HG03066 (cell line): ENCODE measurements around the gene SYNGR2.
"Not testable (repeated sequence)": the region's sequence is repeated elsewhere in the genome, so short reads cannot be mapped to it uniquely, and the experiment has no call there.

Experiments used
- ATAC-seq: cut with Tn5 transposase; IDR thresholded peaks from one replicate; pipeline ENCODE4 v1.9.1; 2021; ENCODE audit warnings: low read depth; ENCODE audit not compliant: unreplicated experiment

Gene SYNGR2

DNA sequence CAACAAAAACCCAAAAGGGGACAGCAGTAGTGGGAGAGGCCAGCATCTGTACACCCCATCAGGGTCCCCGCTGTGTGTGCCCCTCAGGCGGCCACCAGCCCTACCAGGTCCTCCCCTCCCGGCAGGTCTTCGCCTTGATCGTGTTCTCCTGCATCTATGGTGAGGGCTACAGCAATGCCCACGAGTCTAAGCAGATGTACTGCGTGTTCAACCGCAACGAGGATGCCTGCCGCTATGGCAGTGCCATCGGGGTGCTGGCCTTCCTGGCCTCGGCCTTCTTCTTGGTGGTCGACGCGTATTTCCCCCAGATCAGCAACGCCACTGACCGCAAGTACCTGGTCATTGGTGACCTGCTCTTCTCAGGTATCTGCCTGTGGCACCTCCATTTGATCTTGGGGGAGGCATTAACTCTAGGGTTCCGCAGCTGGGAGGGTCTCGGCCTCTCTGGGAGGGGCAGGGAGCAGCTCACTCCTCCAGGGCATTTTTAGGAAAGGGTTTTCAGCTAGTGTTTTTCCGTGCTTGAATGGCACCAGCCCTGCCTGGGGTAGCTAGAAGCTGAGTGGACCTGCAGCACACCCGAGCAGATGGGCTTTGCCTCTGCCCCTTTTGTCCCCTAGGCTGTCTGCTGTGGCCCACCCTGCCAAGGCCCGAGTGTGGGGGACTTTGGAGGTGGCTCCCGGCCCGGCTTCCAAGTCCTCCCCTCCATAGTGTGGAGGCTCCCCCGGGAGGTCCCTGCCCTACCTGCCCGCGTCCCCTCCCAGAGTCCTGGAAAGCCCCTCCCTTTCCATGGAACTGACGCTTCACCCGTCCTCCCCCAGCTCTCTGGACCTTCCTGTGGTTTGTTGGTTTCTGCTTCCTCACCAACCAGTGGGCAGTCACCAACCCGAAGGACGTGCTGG lies 2.6 kb downstream of the SYNGR2 start:
- no peak for ATAC-seq

DNA sequence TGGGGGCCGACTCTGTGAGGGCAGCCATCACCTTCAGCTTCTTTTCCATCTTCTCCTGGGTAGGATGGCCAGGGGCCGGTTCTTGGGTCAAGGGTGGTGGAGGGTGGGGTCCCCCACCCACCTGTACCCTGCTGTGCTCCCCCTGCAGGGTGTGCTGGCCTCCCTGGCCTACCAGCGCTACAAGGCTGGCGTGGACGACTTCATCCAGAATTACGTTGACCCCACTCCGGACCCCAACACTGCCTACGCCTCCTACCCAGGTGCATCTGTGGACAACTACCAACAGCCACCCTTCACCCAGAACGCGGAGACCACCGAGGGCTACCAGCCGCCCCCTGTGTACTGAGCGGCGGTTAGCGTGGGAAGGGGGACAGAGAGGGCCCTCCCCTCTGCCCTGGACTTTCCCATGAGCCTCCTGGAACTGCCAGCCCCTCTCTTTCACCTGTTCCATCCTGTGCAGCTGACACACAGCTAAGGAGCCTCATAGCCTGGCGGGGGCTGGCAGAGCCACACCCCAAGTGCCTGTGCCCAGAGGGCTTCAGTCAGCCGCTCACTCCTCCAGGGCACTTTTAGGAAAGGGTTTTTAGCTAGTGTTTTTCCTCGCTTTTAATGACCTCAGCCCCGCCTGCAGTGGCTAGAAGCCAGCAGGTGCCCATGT lies 3.3 kb downstream of the SYNGR2 start:
- ATAC-seq: not testable (repeated sequence)

DNA sequence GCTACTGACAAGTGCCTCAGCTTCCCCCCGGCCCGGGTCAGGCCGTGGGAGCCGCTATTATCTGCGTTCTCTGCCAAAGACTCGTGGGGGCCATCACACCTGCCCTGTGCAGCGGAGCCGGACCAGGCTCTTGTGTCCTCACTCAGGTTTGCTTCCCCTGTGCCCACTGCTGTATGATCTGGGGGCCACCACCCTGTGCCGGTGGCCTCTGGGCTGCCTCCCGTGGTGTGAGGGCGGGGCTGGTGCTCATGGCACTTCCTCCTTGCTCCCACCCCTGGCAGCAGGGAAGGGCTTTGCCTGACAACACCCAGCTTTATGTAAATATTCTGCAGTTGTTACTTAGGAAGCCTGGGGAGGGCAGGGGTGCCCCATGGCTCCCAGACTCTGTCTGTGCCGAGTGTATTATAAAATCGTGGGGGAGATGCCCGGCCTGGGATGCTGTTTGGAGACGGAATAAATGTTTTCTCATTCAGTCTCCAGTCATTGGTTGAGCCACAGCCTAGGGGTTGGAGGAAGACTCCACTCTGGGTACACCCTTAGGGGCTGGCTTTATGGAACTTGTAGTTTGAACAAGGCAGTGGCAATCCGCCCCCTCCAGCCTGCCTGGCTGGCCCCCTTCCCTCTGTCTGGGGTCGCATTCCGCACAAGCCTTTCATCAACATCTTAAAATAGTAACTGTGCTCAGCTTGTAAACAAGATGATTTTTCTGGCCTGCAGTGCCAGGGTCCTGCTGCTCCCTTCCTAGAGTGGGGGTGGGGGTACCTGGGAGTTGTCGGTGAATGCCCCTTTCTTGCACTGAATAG lies 4.1 kb downstream of the SYNGR2 start:
- ATAC-seq: no peak

GRCh38 chr17:78173097-78173715 lies 4.8 kb downstream of the SYNGR2 start:
- ATAC-seq: no peak

DNA sequence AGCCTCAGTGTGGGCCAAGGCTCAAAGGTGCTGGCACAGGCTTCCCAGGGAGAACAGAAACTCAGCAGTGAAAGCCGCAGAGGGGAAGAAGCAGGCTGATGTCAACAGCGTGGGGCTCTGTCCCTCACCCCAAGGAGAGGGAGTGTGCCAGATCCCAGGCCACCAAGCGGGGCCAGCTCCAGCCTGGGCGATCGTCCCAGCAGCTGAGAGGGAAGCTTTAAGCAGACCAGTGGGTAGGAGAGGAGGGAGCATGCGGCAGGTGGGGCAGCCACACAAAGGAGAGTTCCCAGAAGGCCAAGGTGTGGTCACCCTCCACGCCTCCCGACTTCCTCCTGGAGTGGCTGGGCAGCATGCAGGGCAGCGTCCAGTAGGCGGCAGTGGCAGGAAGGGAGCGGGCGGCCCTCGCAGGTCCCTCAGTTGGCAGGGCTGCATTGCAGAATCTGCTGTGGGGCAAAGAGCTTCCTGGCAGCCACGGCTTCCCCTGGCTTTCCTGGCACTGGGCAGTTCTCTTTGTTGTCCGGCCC lies 6.0 kb downstream of the SYNGR2 start:
- ATAC-seq: no peak

- no peak for ATAC-seq
Observed at GRCh38 chr17:78174870-78175642, 6.7 kb downstream of the SYNGR2 start.

GRCh38 chr17:78175643-78175981 lies 7.2 kb downstream of the SYNGR2 start:
- no peak for ATAC-seq

GRCh38 chr17:78176548-78177025 lies 8.2 kb downstream of the SYNGR2 start:
- ATAC-seq: no peak

GRCh38 chr17:78179372-78179771 lies 11.0 kb downstream of the SYNGR2 start:
- ATAC-seq: no peak

DNA sequence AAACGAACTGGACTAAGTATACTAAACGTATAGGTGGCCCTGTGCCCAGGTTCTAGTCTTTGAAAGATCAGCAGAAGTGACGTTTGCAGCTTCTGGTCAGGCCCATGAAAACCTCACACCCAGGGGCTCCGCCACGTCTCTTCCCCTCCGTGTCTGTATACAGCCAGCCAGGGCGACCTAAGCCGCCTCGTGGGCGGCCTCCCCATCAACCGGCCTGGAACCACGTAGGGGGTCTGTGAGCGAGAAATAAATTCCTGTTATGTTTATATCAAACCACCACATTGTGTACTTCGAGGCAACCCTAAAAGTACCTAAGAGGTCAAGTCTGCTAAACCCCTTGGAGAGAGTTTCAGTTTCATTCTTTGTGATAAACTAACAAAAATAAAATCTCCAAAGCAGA lies 11.7 kb downstream of the SYNGR2 start:
- no peak for ATAC-seq

GRCh38 chr17:78180508-78180907 lies 12.1 kb downstream of the SYNGR2 start:
- no peak for ATAC-seq

DNA sequence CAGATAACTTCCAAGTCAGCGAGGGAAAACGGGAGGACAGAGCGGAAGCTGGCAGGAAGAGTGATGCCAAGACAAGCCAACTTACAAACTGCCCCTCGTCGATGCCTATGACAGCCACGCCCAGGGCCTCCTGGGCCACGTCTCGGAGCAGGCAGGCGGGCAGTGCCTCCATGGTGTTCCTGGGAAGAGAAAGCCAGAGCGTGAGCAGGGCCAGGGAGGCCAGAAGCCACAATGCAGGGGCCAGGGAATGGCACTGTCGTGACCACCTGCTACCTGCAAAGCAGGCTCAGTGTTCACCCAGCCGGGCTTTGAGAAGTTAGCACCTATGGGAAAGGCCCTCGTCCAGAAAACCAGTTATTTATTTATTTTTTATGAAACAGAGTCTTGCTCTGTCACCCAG lies 14.1 kb downstream of the SYNGR2 start:
- no peak for ATAC-seq

DNA sequence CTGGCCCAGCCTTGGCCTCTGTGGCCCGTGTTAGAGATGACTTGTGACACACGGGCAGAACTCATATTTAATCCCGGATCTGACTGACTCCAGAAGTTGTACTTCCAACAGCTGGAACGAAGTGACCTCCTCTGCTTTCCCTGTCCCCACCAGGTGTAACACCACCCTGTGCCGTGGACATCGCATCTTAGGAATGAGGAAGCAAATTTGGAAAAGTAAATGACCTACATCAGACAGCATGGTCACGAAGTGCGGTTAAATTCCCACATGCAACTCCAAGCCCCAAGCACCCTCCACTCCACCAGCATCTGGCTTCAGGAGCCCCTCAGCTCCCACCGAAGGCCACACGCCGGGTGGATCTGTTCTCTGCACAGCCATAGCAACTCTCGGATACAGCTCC lies 15.5 kb downstream of the SYNGR2 start:
- ATAC-seq: no peak

DNA sequence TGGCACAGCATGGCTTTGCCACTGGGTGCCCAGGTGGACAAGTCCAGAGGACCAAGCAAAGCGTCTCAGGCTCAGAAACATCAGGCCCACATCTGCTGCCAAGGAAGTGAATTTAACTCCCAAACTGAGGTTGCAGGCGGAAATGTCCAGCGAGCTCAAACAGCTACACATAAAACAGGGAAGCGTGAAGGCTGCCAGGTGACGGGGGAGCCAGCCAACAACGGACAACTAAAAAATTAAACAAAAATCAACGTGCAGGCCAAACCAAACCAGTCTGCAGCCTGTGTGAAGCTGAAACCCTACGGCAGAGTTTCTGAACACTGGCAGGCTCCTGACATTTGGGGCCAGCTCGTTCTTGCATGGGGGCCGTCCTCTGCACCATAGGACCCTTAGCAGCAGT lies 16.0 kb downstream of the SYNGR2 start:
- no peak for ATAC-seq

DNA sequence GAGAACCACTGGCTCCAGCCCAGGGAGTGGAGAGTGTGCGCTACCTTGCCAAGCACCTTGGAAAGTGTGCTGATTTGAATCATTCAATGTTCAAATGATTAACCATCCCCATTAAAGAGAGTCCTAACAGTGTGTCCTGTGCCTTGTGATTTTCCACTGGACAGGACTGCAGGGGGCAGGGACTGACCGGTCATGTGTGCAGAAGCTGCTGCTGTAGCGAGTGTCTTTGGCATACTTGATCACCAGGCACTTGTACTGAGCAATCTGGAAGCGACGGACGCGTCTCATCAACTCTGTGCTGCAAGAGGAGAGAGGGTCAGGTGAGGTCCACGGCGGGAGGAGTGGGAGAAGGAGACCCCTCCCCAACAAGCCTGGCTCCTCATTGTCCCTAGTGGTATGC lies 16.5 kb downstream of the SYNGR2 start:
- no peak for ATAC-seq

GRCh38 chr17:78185981-78186691 lies 17.8 kb downstream of the SYNGR2 start:
- no peak for ATAC-seq

DNA sequence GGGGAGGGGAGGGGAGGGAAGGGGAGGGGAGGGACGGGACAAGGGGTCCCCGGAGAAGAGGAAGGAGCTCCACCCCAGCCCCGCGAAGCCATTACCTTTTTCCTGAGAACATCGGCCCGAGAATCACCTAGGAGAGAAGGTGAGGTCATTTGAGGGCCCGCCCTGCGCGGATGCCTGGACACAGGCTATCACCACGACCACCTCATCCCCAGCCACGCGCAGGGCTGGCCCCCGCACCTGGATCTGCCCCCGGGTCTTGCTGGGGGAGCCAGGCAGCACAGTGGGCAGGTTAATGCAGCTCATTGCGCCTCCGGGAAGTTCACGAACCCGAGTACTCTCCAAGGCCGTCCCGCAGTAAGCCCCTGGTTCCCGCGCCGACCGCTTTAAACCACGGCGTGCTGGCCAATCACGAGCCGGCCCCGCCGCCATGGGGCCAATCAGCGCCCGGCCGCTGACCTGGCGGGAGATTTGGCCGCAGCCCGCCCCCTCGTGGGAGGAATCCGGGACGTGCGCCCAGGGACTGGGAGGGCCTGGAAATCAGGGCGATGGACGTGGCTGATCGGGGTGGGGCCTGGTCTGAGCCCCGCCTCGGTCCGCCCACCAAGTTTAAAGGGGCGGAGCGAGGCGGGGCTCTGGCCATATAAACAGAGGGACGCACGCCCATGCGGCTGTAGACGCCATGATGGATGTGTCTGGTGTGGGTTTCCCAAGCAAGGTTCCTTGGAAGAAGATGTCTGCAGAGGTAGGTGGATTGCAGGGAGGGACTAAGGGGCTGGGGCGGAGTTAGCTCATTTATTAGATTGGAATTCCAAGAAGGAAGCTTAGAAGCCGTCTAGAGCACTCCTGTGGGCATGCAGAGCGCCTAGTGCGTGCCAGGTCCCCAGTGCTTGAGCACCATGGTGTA lies 18.6 kb downstream of the SYNGR2 start, which contains the start of the genes AFMID and TK1:
TSS of gene AFMID (plus strand) at position 671 of the 904 bp plus-strand sequence. CDS start at position 680, 9 bp downstream.
TSS of gene TK1 (minus strand) at position 361 of the 904 bp plus-strand sequence. CDS start at position 303, 58 bp downstream.
- ATAC-seq: peak; percentile 91

DNA sequence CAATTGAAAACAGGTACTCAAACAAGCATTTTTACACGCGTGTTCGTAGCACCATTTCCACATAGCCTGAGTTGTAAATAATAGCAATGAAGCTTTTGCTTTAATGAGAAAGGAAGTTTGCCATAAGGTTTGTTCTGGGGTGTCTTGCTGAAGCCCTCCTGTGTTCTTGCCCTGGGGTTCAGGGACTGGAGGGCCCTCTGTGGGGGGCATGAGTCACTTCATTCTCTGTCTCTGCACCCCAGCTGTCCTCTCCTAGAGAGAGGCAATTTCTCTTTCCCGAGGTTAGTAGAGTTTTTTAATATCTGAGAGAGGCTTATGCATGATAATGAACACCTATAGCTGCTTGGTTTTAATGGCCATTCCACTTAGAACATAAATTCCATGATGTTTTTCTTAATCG lies 28.3 kb downstream of the SYNGR2 start:
- no peak for ATAC-seq
